Measurements from ENCODE around the gene TELO2.

The TELO2 gene

GRCh38 chr16:1494129-1494640 is 1.0 kb downstream of the TELO2 start (continued):
- TF ChIP-seq ZNF449 (tag by site-specific recombination; IDR thresholded peaks at IDR 0.05) (peak; percentile 53; the same call in 1 of the 2 replicates), EGR2 (tag by site-specific recombination; IDR thresholded peaks at IDR 0.05; ENCODE audit: low read depth) (0 out of 2 replicates have a peak, but pooled peaks have one; percentile 18), ZBTB6 (tag by site-specific recombination; IDR thresholded peaks at IDR 0.05) (peak; percentile 69; the same call in 1 of the 2 replicates), ZNF394 (tag by site-specific recombination; IDR thresholded peaks at IDR 0.05; ENCODE audit: borderline replicate concordance) (peak; percentile 59; the same call in 1 of the 2 replicates), ZNF274 (IDR thresholded peaks at IDR 0.05; ENCODE audit: low read length) (no peak), ZNF274 (tag by site-specific recombination; IDR thresholded peaks at IDR 0.05; ENCODE audit: borderline replicate concordance) (no peak), ZNF596 (tag by site-specific recombination; IDR thresholded peaks at IDR 0.05) (no peak), BCL11A (tag by site-specific recombination; IDR thresholded peaks at IDR 0.05; ENCODE audit: low read depth) (no peak), CTCF (tag by site-specific recombination; IDR thresholded peaks at IDR 0.05) (peak; percentile 93), ZNF335 (tag by site-specific recombination; conservative IDR thresholded peaks at IDR 0.05) (0 out of 2 replicates have a peak, but pooled peaks have one; percentile 5), ZNF513 (tag by site-specific recombination; IDR thresholded peaks at IDR 0.05) (no peak)

GRCh38 chr16:1494711-1495110 is 1.6 kb downstream of the TELO2 start:
- CTCF ChIA-PET = interaction anchor here (0.7 kb wide), 1 partner anchor 205 kb away, joined by 4 read pairs; no protein-coding TSS in a partner anchor
- peak overlapping the region; percentile 77; the same call in 1 of the 2 replicates for H3K4me3 ChIP-seq (ENCODE audit: low read depth, low read length)
- H3K36me3 ChIP-seq (ENCODE audit: control insufficient read depth in 2 of 2, insufficient read depth in 1 of 2, low read length in 2 of 2) = peaks cover 7 to 53% of the 10 kb centered on the region in 2 experiments; a peak in 2 of 3 replicates
- H3K4me1 ChIP-seq (ENCODE audit: control insufficient read depth, insufficient read depth, low read length) = 0 out of 2 replicates have a peak, but pooled peaks cover 2% of the 10 kb centered on the region
- TF ChIP-seq ZNF10 (tag by site-specific recombination; IDR thresholded peaks at IDR 0.05) (no peak), ZNF157 (tag by site-specific recombination; IDR thresholded peaks at IDR 0.05) (peak; percentile 81)
- H3K9me3 ChIP-seq (ENCODE audit: control insufficient read depth, insufficient read depth, low read depth, low read length) = no peaks in the 10 kb centered on the region
- no peak overlapping the region for H3K27ac ChIP-seq (ENCODE audit: extremely low read depth, low read depth, low read length)
- POLR2A ChIA-PET = interaction anchor here (1.3 kb wide), 1 partner anchor 152 kb away, joined by 4 read pairs; no protein-coding TSS in a partner anchor

GRCh38 chr16:1495211-1495888 is 2.2 kb downstream of the TELO2 start:
- H3K4me1 ChIP-seq (ENCODE audit: control insufficient read depth, insufficient read depth, low read length) = 0 out of 2 replicates have a peak, but pooled peaks cover 2% of the 10 kb centered on the region
- peaks cover 7 to 60% of the 10 kb centered on the region in 2 experiments; a peak in 2 of 3 replicates for H3K36me3 ChIP-seq (ENCODE audit: control insufficient read depth in 2 of 2, insufficient read depth in 1 of 2, low read length in 2 of 2)
- no peak overlapping the region for H3K27ac ChIP-seq (ENCODE audit: extremely low read depth, low read depth, low read length)
- CTCF ChIA-PET = no interaction called here
- POLR2A ChIA-PET = no interaction called here
- no peaks in the 10 kb centered on the region for H3K9me3 ChIP-seq (ENCODE audit: control insufficient read depth, insufficient read depth, low read depth, low read length)
- H3K4me3 ChIP-seq (ENCODE audit: low read depth, low read length) = no peak overlapping the region
- TF ChIP-seq ZNF626 (tag by site-specific recombination; IDR thresholded peaks at IDR 0.05) = no peak
